Transverse colon (tissue), 4 donors: ENCODE measurements around the gene FAM135A. TPM values are rescaled to one million over a fixed set of nuclear protein-coding genes. Genes with fewer than 3 reads are reported as not detected.

ENCODE experiments used
- DNase-seq: peaks from one replicate; pipeline ENCODE4 v3.0.0-alpha.2; 2019
- H3K27ac ChIP-seq, 4 donors: fragments of 200-600 bp; sonication (generic); 2 replicates each; pipeline ENCODE4 v1.5.1; 2016 to 2018; ENCODE audit warnings: inconsistent platforms in 4 of 4
- H3K27me3 ChIP-seq: fragments of 200-600 bp; sonication (generic); 2 replicates; pipeline ENCODE4 v1.5.1; 2017; ENCODE audit warnings: inconsistent platforms
- H3K36me3 ChIP-seq, 4 donors: fragments of 200-600 bp; sonication (generic); 2 replicates each; pipeline ENCODE4 v1.5.1; 2017 to 2019; ENCODE audit warnings: inconsistent platforms in 4 of 4
- H3K4me1 ChIP-seq, 4 donors: fragments of 200-600 bp; sonication (generic); 2 replicates each; pipeline ENCODE4 v1.5.1; 2017 to 2020; ENCODE audit warnings: inconsistent platforms in 4 of 4
- H3K4me3 ChIP-seq, 4 donors: fragments of 200-600 bp; sonication (generic); 1 replicate in 1 of 4; 2 replicates in 3 of 4; pipeline versions ENCODE4 v1.5.1 to v1.6.1; 2017 to 2019; ENCODE audit warnings: inconsistent platforms in 4 of 4
- H3K9me3 ChIP-seq, 2 donors: fragments of 200-600 bp; sonication (generic); 2 replicates each; pipeline ENCODE4 v1.5.1; 2017 to 2019; ENCODE audit warnings: inconsistent platforms in 2 of 2
- CTCF ChIP-seq, 5 experiments: fragments of 200-600 bp in 3 of 5; fragments of 450-650 bp in 2 of 5; sonication (generic) in 3 of 5; IDR thresholded peaks; 1 replicate in 2 of 5; 2 replicates in 3 of 5; pipeline ENCODE4 v1.5.1; 2016 to 2017; ENCODE audit warnings: antibody characterized with exemption in 5 of 5, inconsistent platforms in 3 of 5, mild to moderate bottlenecking in 2 of 5, moderate library complexity in 1 of 5
- EP300 ChIP-seq: sonication (generic); formaldehyde crosslinking; IDR thresholded peaks from one replicate; pipeline ENCODE4 v1.6.1; 2017; ENCODE audit warnings: antibody characterized with exemption, low read depth
- POLR2A ChIP-seq: fragments of 450-650 bp; IDR thresholded peaks from one replicate; pipeline ENCODE4 v1.6.1; 2016; ENCODE audit warnings: antibody characterized with exemption, mild to moderate bottlenecking, moderate library complexity
- POLR2AphosphoS5 ChIP-seq, 3 donors: sonication (generic); formaldehyde crosslinking; IDR thresholded peaks; one replicate each; pipeline ENCODE4 v1.6.1; 2016; ENCODE audit warnings: antibody characterized with exemption in 3 of 3
- WGBS, 2 donors: methylation state at CpG; one replicate each; pipeline ENCODE4 v1.1.5; 2018; ENCODE audit warnings: low coverage in 1 of 2; 5-methylcytosine and 5-hydroxymethylcytosine counted together
- in situ Hi-C, 4 donors: fragments of 200-750 bp; cut with MboI; loops; one replicate each; pipeline versions ENCODE4 v1.15.0 to v1.15.1; 2017; ENCODE audit warnings: low sequenced_read_pairs in 3 of 4, low pct_ligation_motif_present in 1 of 4, low pct_unique_long_range_greater_than_20kb in 1 of 4
- intact Hi-C: fragments of 100-400 bp; cut with DNase I; formaldehyde crosslinking; loops from one replicate; pipeline ENCODE4 v1.15.1; 2023; ENCODE audit warnings: low total_unique reads
- total RNA-seq, 4 donors: library from RNA; depleted of rRNA; stranded (reverse); fragments of >200 nt; gene quantifications; one replicate each; pipeline ENCODE4 v1.1.0, GENCODE V29; 2016

The FAM135A gene
- total RNA-seq, 4 donors from 2014 or later, result 38.9 to 115 (median 65.7) TPM

DNA sequence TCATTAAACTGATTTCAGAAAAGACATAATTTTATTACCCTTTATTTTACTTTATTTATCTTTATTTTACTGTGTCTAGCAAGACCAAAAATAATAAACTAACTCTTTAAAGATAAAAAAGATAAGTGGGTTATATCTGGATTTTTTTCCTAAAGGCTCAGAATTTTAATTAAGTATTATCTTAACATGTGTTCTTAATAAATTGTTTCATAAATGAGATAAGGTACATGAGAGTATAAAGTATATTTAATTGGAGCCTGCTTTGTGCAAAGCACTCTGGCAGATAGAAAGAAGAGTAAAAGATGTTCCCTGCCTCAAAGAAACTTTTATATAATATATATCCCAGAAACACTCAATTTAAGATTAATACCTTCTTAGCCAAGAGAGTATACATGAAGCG lies 8.7 kb upstream of the FAM135A start:
- Histone ChIP-seq H3K4me3 (no peak overlapping the region), H3K27ac (no peak overlapping the region), H3K27me3 (no peaks in the 10 kb centered on the region), H3K9me3 (no peaks in the 10 kb centered on the region), H3K36me3 (no peaks in the 10 kb centered on the region), H3K4me1 (peaks cover 0 to 8% (median 7%) of the 10 kb centered on the region in 4 donors)
- no peak for TF ChIP-seq EP300
- no peak for TF ChIP-seq POLR2A
- TF ChIP-seq POLR2AphosphoS5 (IDR thresholded peaks at IDR 0.05), result no peak
- TF ChIP-seq CTCF (IDR thresholded peaks at IDR 0.05), result no peak
- 88% methylated on average over 1 of the region's 1 CpG; no CpG with 5 or more reads in 1 of the 2 donors for WGBS, 2 donors
- intact Hi-C loops, result no loop called here
- in situ Hi-C loops, result loop anchor here in 1 of 4 donors (25.0 kb wide), 1 partner anchor 258 kb away; the partner anchor contains the start of gene SMAP1
- no peak for DNase-seq

GRCh38 chr6:70409216-70409615 lies 4.1 kb upstream of the FAM135A start:
- Histone ChIP-seq H3K9me3 (no peaks in the 10 kb centered on the region), H3K27ac (no peak overlapping the region), H3K27me3 (no peaks in the 10 kb centered on the region), H3K36me3 (no peaks in the 10 kb centered on the region), H3K4me1 (peaks cover 0 to 24% (median 16%) of the 10 kb centered on the region in 4 donors), H3K4me3 (no peak overlapping the region)
- no peak for DNase-seq
- in situ Hi-C loops, result loop anchor here in 1 of 4 donors (25.0 kb wide), 1 partner anchor 253 kb away; the partner anchor contains the start of gene SMAP1
- WGBS, 2 donors, result 79 to 85% methylated on average over 2 of the region's 2 CpGs
- no peak for TF ChIP-seq EP300
- intact Hi-C loops, result no loop called here

GRCh38 chr6:70411542-70412251 lies 1.6 kb upstream of the FAM135A start:
- no peaks in the 10 kb centered on the region for H3K36me3 ChIP-seq
- TF ChIP-seq CTCF (IDR thresholded peaks at IDR 0.05) (no peak), POLR2AphosphoS5 (IDR thresholded peaks at IDR 0.05) (peak in 1 of 3 donors; percentile 50), EP300 (no peak), POLR2A (peak; percentile 13)
- intact Hi-C loops (no loop called here), in situ Hi-C loops (loop anchor here in 1 of 4 donors (25.0 kb wide), 1 partner anchor 251 kb away; the partner anchor contains the start of gene SMAP1)
- H3K4me1 ChIP-seq, result peaks cover 11 to 48% (median 29%) of the 10 kb centered on the region in 4 donors
- 53 to 75% methylated on average over 4 to 7 of the region's 7 CpGs for WGBS, 2 donors
- DNase-seq, result peak; percentile 56
- no peak overlapping the region for H3K4me3 ChIP-seq
- no peaks in the 10 kb centered on the region for H3K9me3 ChIP-seq
- H3K27ac ChIP-seq, result peak overlapping the region; percentile 90 to 94 (median 92)
- H3K27me3 ChIP-seq, result no peaks in the 10 kb centered on the region

DNA sequence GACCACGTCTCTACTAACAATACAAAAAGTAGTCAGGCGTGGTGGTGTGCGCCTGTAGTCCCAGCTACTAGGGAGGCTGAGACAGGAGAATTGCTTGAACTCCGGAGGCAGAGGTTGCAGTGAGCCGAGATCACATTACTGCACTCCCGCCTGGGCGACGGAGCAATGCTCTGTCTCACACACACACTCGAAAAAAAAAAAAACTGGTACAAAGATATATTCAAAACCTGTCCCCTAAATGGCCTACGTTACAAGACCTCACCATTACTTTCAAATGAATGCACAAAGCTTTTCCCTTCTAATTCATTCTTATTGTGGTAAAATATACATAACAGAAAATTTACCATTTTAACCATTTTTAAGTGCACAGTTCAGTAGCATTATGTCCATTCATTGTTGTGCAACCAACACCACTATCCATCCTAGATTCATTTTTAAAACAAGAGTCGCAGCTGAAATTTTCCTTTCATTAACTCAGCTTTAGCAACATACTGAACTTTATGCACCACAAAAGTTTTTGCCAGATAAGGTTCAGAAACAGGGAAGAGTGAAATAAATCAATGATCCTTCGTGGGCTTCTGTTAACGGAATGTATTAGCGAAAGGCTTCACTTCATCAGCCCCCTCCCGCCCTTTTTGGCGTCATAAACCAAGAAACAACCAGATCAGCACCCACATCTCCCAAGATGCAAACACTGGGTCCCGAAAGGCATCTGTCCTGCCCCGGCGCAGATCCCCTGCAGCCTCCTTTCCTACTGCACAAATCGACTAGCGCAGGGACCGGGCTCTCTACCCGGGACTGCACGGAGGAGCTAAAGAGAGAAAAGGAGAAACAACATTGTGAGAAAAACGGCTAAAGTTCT lies 825 bp upstream of the FAM135A start:
- intact Hi-C loops, result no loop called here
- in situ Hi-C loops, result loop anchor here in 1 of 4 donors (25.0 kb wide), 1 partner anchor 250 kb away; the partner anchor contains the start of gene SMAP1
- peaks cover 11 to 48% (median 30%) of the 10 kb centered on the region in 4 donors for H3K4me1 ChIP-seq
- no peaks in the 10 kb centered on the region for H3K27me3 ChIP-seq
- 35 to 37% methylated on average over 14 to 25 of the region's 25 CpGs for WGBS, 2 donors
- peak overlapping the region; percentile 51 to 90 (median 80) for H3K4me3 ChIP-seq
- no peak for TF ChIP-seq EP300
- no peak for TF ChIP-seq CTCF (IDR thresholded peaks at IDR 0.05)
- TF ChIP-seq POLR2A, result no peak
- no peak for TF ChIP-seq POLR2AphosphoS5 (IDR thresholded peaks at IDR 0.05)
- no peak for DNase-seq
- H3K9me3 ChIP-seq, result no peaks in the 10 kb centered on the region
- H3K27ac ChIP-seq, result peak overlapping the region; percentile 90 to 94 (median 92)
- no peaks in the 10 kb centered on the region for H3K36me3 ChIP-seq
